Fibroblast of pulmonary artery (primary cell): ENCODE results near the gene ZFY.

Experiments
- DNase-seq: peaks from one replicate; pipeline ENCODE4 v3.0.0-alpha.2; 2010; ENCODE audit warnings: low read depth
- H3K4me3 ChIP-seq: replicated peaks from 2 replicates; pipeline ENCODE4 v1.5.1; 2011; ENCODE audit warnings: low read depth, mild to moderate bottlenecking, control low read depth, low read length, moderate library complexity
- CTCF ChIP-seq: IDR thresholded peaks from 2 replicates; pipeline ENCODE4 v1.5.1; 2011; ENCODE audit warnings: mild to moderate bottlenecking, control low read depth, low read length, inconsistent platforms; ENCODE audit errors: missing control alignments

Gene ZFY

GRCh38 chrY:3018546-3018945 lies 83.4 kb downstream of the ZFY start:
- no peak for DNase-seq
- no peak for TF ChIP-seq CTCF
- H3K4me3 ChIP-seq = no peak overlapping the region

GRCh38 chrY:3019584-3019983 lies 84.4 kb downstream of the ZFY start:
- DNase-seq = no peak
- no peak overlapping the region for H3K4me3 ChIP-seq
- no peak for TF ChIP-seq CTCF

GRCh38 chrY:3021176-3021575 lies 86.0 kb downstream of the ZFY start:
- H3K4me3 ChIP-seq = no peak overlapping the region
- DNase-seq = no peak
- no peak for TF ChIP-seq CTCF

- no peak overlapping the region for H3K4me3 ChIP-seq
- TF ChIP-seq CTCF = no peak
- no peak for DNase-seq
Observed at GRCh38 chrY:3023606-3024005, 88.4 kb downstream of the ZFY start.

- H3K4me3 ChIP-seq = no peak overlapping the region
- no peak for DNase-seq
- no peak for TF ChIP-seq CTCF
Observed at GRCh38 chrY:3025357-3025756, 90.2 kb downstream of the ZFY start.
